HEK293 (cell line): Measurements from ENCODE around the gene LRP1B.

Experiments
- CTCF ChIA-PET: fragments of 350-600 bp; formaldehyde crosslinking; extraction: SDS; loops from one replicate; lab custom pipeline; 2021; ENCODE audit warnings: antibody characterized with exemption; lab: Yijun Ruan, JAX
- POLR2A ChIA-PET: fragments of 300-600 bp; formaldehyde crosslinking; extraction: SDS; loops from one replicate; lab custom pipeline; 2020; ENCODE audit warnings: antibody characterized with exemption, inconsistent platforms; lab: Yijun Ruan, JAX
- H3K27ac ChIP-seq: fragments of 200-500 bp; sonication (Bioruptor generic); 2 replicates; pipeline ENCODE4 v1.5.1; 2014; ENCODE audit warnings: low read depth, low read length, control low read depth, inconsistent platforms; ENCODE audit errors: extremely low read depth
- H3K36me3 ChIP-seq, 2 experiments: fragments of 200-500 bp in 1 of 2; sonication (Bioruptor generic) in 1 of 2; 1 replicate in 1 of 2; 2 replicates in 1 of 2; pipeline ENCODE4 v1.5.1; 2014 to 2017; ENCODE audit warnings: inconsistent platforms in 2 of 2, low read length in 2 of 2; ENCODE audit not compliant: control insufficient read depth in 2 of 2, insufficient read depth in 1 of 2
- H3K4me1 ChIP-seq: fragments of 200-500 bp; sonication (Bioruptor generic); 2 replicates; pipeline ENCODE4 v1.5.1; 2014; ENCODE audit warnings: mild to moderate bottlenecking, low read length, inconsistent platforms; ENCODE audit not compliant: control insufficient read depth, insufficient read depth
- H3K4me3 ChIP-seq: 2 replicates; pipeline ENCODE4 v1.5.1; 2011; ENCODE audit warnings: low read depth, mild to moderate bottlenecking, control low read depth, low read length, moderate library complexity
- H3K9me3 ChIP-seq: fragments of 200-500 bp; sonication (Bioruptor generic); 2 replicates; pipeline ENCODE4 v1.5.1; 2014; ENCODE audit warnings: low read depth, low read length, inconsistent platforms; ENCODE audit not compliant: control insufficient read depth, insufficient read depth
- GLIS2 ChIP-seq: fragments of 450-650 bp; formaldehyde crosslinking; IDR thresholded peaks from 2 replicates; pipeline ENCODE4 v1.5.1; 2016; ENCODE audit warnings: missing biosample characterization, missing genetic modification characterization
- OVOL3 ChIP-seq: fragments of 450-650 bp; formaldehyde crosslinking; IDR thresholded peaks from 2 replicates; pipeline ENCODE4 v1.5.1; 2016; ENCODE audit warnings: missing biosample characterization, missing genetic modification characterization
- REST ChIP-seq: fragments of 450-650 bp; formaldehyde crosslinking; IDR thresholded peaks from 2 replicates; pipeline ENCODE4 v1.5.1; 2016; ENCODE audit warnings: missing biosample characterization, missing genetic modification characterization
- SP2 ChIP-seq: fragments of 450-650 bp; formaldehyde crosslinking; IDR thresholded peaks from 2 replicates; pipeline ENCODE4 v1.5.1; 2016; ENCODE audit warnings: missing biosample characterization, missing genetic modification characterization
- ZBTB11 ChIP-seq: fragments of 450-650 bp; formaldehyde crosslinking; conservative IDR thresholded peaks from 2 replicates; pipeline ENCODE4 v1.5.1; 2016; ENCODE audit warnings: low read depth, missing biosample characterization, missing genetic modification characterization
- ZBTB26 ChIP-seq: fragments of 450-650 bp; formaldehyde crosslinking; optimal IDR thresholded peaks from 2 replicates; pipeline ENCODE3; 2016; ENCODE audit warnings: missing biosample characterization, mild to moderate bottlenecking, missing genetic modification characterization
- ZFHX2 ChIP-seq: fragments of 450-650 bp; formaldehyde crosslinking; conservative IDR thresholded peaks from 2 replicates; pipeline ENCODE4 v1.5.1; 2016; ENCODE audit warnings: missing biosample characterization, missing genetic modification characterization
- ZNF248 ChIP-seq: fragments of 450-650 bp; formaldehyde crosslinking; IDR thresholded peaks from 2 replicates; pipeline ENCODE4 v1.5.1; 2017; ENCODE audit warnings: missing biosample characterization, missing genetic modification characterization
- ZNF274 ChIP-seq, 2 experiments: fragments of 200-500 bp in 1 of 2; fragments of 450-650 bp in 1 of 2; sonication (Bioruptor generic) in 1 of 2; formaldehyde crosslinking in 1 of 2; IDR thresholded peaks; 2 replicates each; pipeline versions ENCODE4 v1.5.1 to v1.6.1; 2014 to 2016; ENCODE audit warnings: borderline replicate concordance in 1 of 2, inconsistent platforms in 1 of 2, low read length in 1 of 2, missing biosample characterization in 1 of 2, missing genetic modification characterization in 1 of 2
- ZNF324 ChIP-seq: fragments of 450-650 bp; formaldehyde crosslinking; IDR thresholded peaks from 2 replicates; pipeline ENCODE4 v1.5.1; 2016; ENCODE audit warnings: missing biosample characterization, missing genetic modification characterization
- ZNF404 ChIP-seq: fragments of 450-650 bp; formaldehyde crosslinking; IDR thresholded peaks from 2 replicates; pipeline ENCODE4 v1.5.1; 2017; ENCODE audit warnings: missing biosample characterization, missing genetic modification characterization
- ZNF529 ChIP-seq: fragments of 450-650 bp; formaldehyde crosslinking; IDR thresholded peaks from 2 replicates; pipeline ENCODE4 v1.5.1; 2017; ENCODE audit warnings: missing genetic modification characterization, missing biosample characterization; ENCODE audit not compliant: insufficient replicate concordance
- ZNF596 ChIP-seq: fragments of 450-650 bp; IDR thresholded peaks from 2 replicates; pipeline ENCODE4 v1.5.0; 2018; ENCODE audit warnings: missing biosample characterization, mild to moderate bottlenecking, missing genetic modification characterization, moderate library complexity
- ZNF654 ChIP-seq: fragments of 450-650 bp; formaldehyde crosslinking; IDR thresholded peaks from 2 replicates; pipeline ENCODE4 v1.5.1; 2016; ENCODE audit warnings: low read depth, missing biosample characterization, missing genetic modification characterization
- ZNF677 ChIP-seq: fragments of 450-650 bp; IDR thresholded peaks from 2 replicates; pipeline ENCODE4 v1.5.0; 2018; ENCODE audit warnings: missing biosample characterization, mild to moderate bottlenecking, missing genetic modification characterization, moderate library complexity
- ZNF692 ChIP-seq: fragments of 450-650 bp; formaldehyde crosslinking; IDR thresholded peaks from 2 replicates; pipeline ENCODE4 v1.5.1; 2016; ENCODE audit warnings: missing biosample characterization, missing genetic modification characterization
- ZNF704 ChIP-seq: fragments of 450-650 bp; formaldehyde crosslinking; IDR thresholded peaks from 2 replicates; pipeline ENCODE4 v1.5.1; 2016; ENCODE audit warnings: missing biosample characterization, missing genetic modification characterization
- ZNF76 ChIP-seq: fragments of 450-650 bp; formaldehyde crosslinking; IDR thresholded peaks from 2 replicates; pipeline ENCODE4; 2016; ENCODE audit warnings: low read depth, missing biosample characterization, missing genetic modification characterization, borderline replicate concordance
- ZSCAN16 ChIP-seq: fragments of 450-650 bp; formaldehyde crosslinking; IDR thresholded peaks from 2 replicates; pipeline ENCODE4 v1.5.1; 2016; ENCODE audit warnings: missing biosample characterization, missing genetic modification characterization
- ZSCAN30 ChIP-seq: fragments of 450-650 bp; IDR thresholded peaks from 2 replicates; pipeline ENCODE4 v1.5.1; 2018; ENCODE audit warnings: missing biosample characterization, mild to moderate bottlenecking, missing genetic modification characterization, moderate library complexity

The LRP1B gene

GRCh38 chr2:140363131-140363530, 1767.7 kb downstream of the LRP1B start:
- Histone ChIP-seq H3K36me3 (no peaks in the 10 kb centered on the region), H3K27ac (no peak overlapping the region), H3K9me3 (no peaks in the 10 kb centered on the region), H3K4me1 (no peaks in the 10 kb centered on the region), H3K4me3 (no peak overlapping the region)
- TF ChIP-seq ZNF654, result no peak
- no peak for TF ChIP-seq ZSCAN30 (tag by site-specific recombination)
- no peak for TF ChIP-seq ZNF529 (tag by site-specific recombination)
- no peak for TF ChIP-seq ZNF596 (tag by site-specific recombination)
- ChIA-PET CTCF (no interaction called here), POLR2A (no interaction called here)

GRCh38 chr2:140362361-140362760, 1768.5 kb downstream of the LRP1B start:
- Histone ChIP-seq H3K9me3 (no peaks in the 10 kb centered on the region), H3K36me3 (no peaks in the 10 kb centered on the region), H3K27ac (no peak overlapping the region), H3K4me3 (no peak overlapping the region), H3K4me1 (no peaks in the 10 kb centered on the region)
- TF ChIP-seq ZNF274 (IDR thresholded peaks at IDR 0.05; ENCODE audit: low read length), result no peak
- TF ChIP-seq ZNF274 (tag by site-specific recombination; IDR thresholded peaks at IDR 0.05; ENCODE audit: borderline replicate concordance), result no peak
- TF ChIP-seq ZBTB26 (tag by site-specific recombination), result no peak
- no peak for TF ChIP-seq ZNF76
- TF ChIP-seq OVOL3 (tag by site-specific recombination), result no peak
- TF ChIP-seq REST (tag by site-specific recombination), result no peak
- no peak for TF ChIP-seq ZNF692
- TF ChIP-seq ZNF704 (tag by site-specific recombination), result no peak
- TF ChIP-seq GLIS2 (tag by site-specific recombination), result no peak
- TF ChIP-seq ZBTB11 (tag by site-specific recombination), result no peak
- TF ChIP-seq ZNF324, result no peak
- TF ChIP-seq ZNF248, result no peak
- no peak for TF ChIP-seq ZNF404 (tag by site-specific recombination)
- TF ChIP-seq ZSCAN16, result no peak
- no peak for TF ChIP-seq ZNF677 (tag by site-specific recombination)
- TF ChIP-seq SP2, result no peak
- no peak for TF ChIP-seq ZFHX2
- POLR2A ChIA-PET, result no interaction called here
- CTCF ChIA-PET, result no interaction called here
